Measurements from ENCODE around the gene LTC4S.

- TF ChIP-seq CTCF (IDR thresholded peaks at IDR 0.05) (no peak), POLR2AphosphoS5 (IDR thresholded peaks at IDR 0.05) (no peak), EP300 (IDR thresholded peaks at IDR 0.05) (no peak)
Measured at GRCh38 chr5:179837076-179838011, 43.6 kb downstream of the LTC4S start.
